Thyroid gland (tissue), 4 donors: ENCODE results near the gene ANXA3. TPM values are rescaled to one million over a fixed set of nuclear protein-coding genes. Genes with fewer than 3 reads are reported as not detected.
A peak's percentile ranks its signal among the peaks of the same experiment; 100 is the strongest.
"Not testable (repeated sequence)": the region's sequence is repeated elsewhere in the genome, so short reads cannot be mapped to it uniquely, and the experiment has no call there.

ENCODE experiments used
- DNase-seq, 2 donors: peaks; one replicate each; pipeline ENCODE4 v3.0.0-alpha.2; 2019
- H3K27ac ChIP-seq, 3 donors: fragments of 200-600 bp; sonication (generic); 1 replicate in 2 of 3; 2 replicates in 1 of 3; pipeline ENCODE4 v1.5.1; 2016 to 2019; ENCODE audit warnings: mild to moderate bottlenecking in 1 of 3, moderate library complexity in 1 of 3
- H3K27me3 ChIP-seq: fragments of 200-600 bp; sonication (generic); one replicate; pipeline ENCODE4 v1.5.1; 2019
- H3K36me3 ChIP-seq, 2 donors: fragments of 200-600 bp; sonication (generic); one replicate each; pipeline ENCODE4 v1.5.1; 2016 to 2019
- H3K4me1 ChIP-seq, 2 donors: fragments of 200-600 bp; sonication (generic); one replicate each; pipeline ENCODE4 v1.5.1; 2017 to 2019
- H3K4me3 ChIP-seq, 3 donors: fragments of 200-600 bp; sonication (generic); replicated peaks in 1 of 3; 1 replicate in 2 of 3; 2 replicates in 1 of 3; pipeline ENCODE4 v1.5.1; 2016; ENCODE audit warnings: mild to moderate bottlenecking in 1 of 3
- H3K9me3 ChIP-seq: fragments of 200-600 bp; sonication (generic); one replicate; pipeline ENCODE4 v1.5.1; 2017
- CTCF ChIP-seq, 6 experiments: fragments of 200-600 bp in 3 of 6; fragments of 450-650 bp in 3 of 6; sonication (generic) in 3 of 6; IDR thresholded peaks; one replicate each; pipeline ENCODE4 v1.5.1; 2016 to 2019; ENCODE audit warnings: antibody characterized with exemption in 6 of 6, mild to moderate bottlenecking in 2 of 6, inconsistent platforms in 1 of 6, moderate library complexity in 1 of 6
- POLR2A ChIP-seq, 2 donors: fragments of 450-650 bp; IDR thresholded peaks; one replicate each; pipeline ENCODE4 v1.6.1; 2017; ENCODE audit warnings: antibody characterized with exemption in 2 of 2, mild to moderate bottlenecking in 2 of 2, moderate library complexity in 1 of 2
- WGBS, 2 donors: methylation state at CpG; one replicate each; pipeline ENCODE4 v1.1.5; 2017; 5-methylcytosine and 5-hydroxymethylcytosine counted together
- intact Hi-C: fragments of 100-400 bp; cut with DNase I; formaldehyde crosslinking; loops from one replicate; pipeline ENCODE4 v1.15.1; 2023
- total RNA-seq, 4 donors: library from RNA; depleted of rRNA; stranded (reverse); fragments of >200 nt; gene quantifications; one replicate each; pipeline ENCODE4 v1.2.3, GENCODE V29; 2016

ANXA3 gene
- total RNA-seq, 4 donors from 2014 or later, result 98.7 to 213 (median 156) TPM

GRCh38 chr4:78545275-78546246 is 6.0 kb upstream of the ANXA3 start:
- 72 to 76% methylated on average over 5 of the region's 5 CpGs for WGBS, 2 donors
- no peaks in the 10 kb centered on the region for H3K27me3 ChIP-seq
- intact Hi-C loops, result no loop called here
- H3K4me3 ChIP-seq, result no peak overlapping the region
- TF ChIP-seq POLR2A (IDR thresholded peaks at IDR 0.05) (no peak), CTCF (IDR thresholded peaks at IDR 0.05) (no peak)
- H3K9me3 ChIP-seq, result no peaks in the 10 kb centered on the region
- DNase-seq, result no peak
- H3K27ac ChIP-seq, result no peak overlapping the region
- H3K4me1 ChIP-seq, result peaks cover 0 to 4% of the 10 kb centered on the region in 2 donors
- H3K36me3 ChIP-seq, result no peaks in the 10 kb centered on the region

- H3K27me3 ChIP-seq, DNase-seq, H3K36me3 ChIP-seq, H3K4me1 ChIP-seq, H3K9me3 ChIP-seq, intact Hi-C loops, H3K4me3 ChIP-seq: not testable (repeated sequence)
- 100% methylated on average over 1 of the region's 28 CpGs; no CpG with 5 or more reads in 1 of the 2 donors for WGBS, 2 donors
- H3K27ac ChIP-seq, result peak overlapping the region in 1 of 3 donors; percentile 64
Measured at GRCh38 chr4:78547899-78548298, 3.7 kb upstream of the ANXA3 start.

- intact Hi-C loops, H3K27me3 ChIP-seq, H3K4me3 ChIP-seq, DNase-seq, H3K36me3 ChIP-seq, H3K9me3 ChIP-seq: not testable (repeated sequence)
- H3K27ac ChIP-seq, result peak overlapping the region in 1 of 3 donors; percentile 47
- H3K4me1 ChIP-seq, result peaks cover 11 to 16% of the 10 kb centered on the region in 2 donors
- 64 to 72% methylated on average over 3 to 4 of the region's 4 CpGs for whole genome bisulfite sequencing, 2 donors
Measured at GRCh38 chr4:78548889-78549288, 2.7 kb upstream of the ANXA3 start.

- Histone ChIP-seq H3K4me1 (peaks cover 12 to 23% of the 10 kb centered on the region in 2 donors), H3K27ac (peak overlapping the region; percentile 99 to 100 (median 100)), H3K4me3 (peak overlapping the region in 2 of 3 donors; percentile 62 to 68)
Measured at GRCh38 chr4:78552389-78553042, 946 bp downstream of the ANXA3 start.

GRCh38 chr4:78553043-78553396 is 1.4 kb downstream of the ANXA3 start:
- Histone ChIP-seq H3K4me1 (peaks cover 12 to 23% of the 10 kb centered on the region in 2 donors), H3K27ac (peak overlapping the region; percentile 99 to 100 (median 100)), H3K9me3 (no peaks in the 10 kb centered on the region), H3K4me3 (no peak overlapping the region), H3K36me3 (no peaks in the 10 kb centered on the region), H3K27me3 (no peaks in the 10 kb centered on the region)
- no peak for TF ChIP-seq CTCF (IDR thresholded peaks at IDR 0.05)
- TF ChIP-seq POLR2A (IDR thresholded peaks at IDR 0.05), result no peak
- intact Hi-C loops, result no loop called here
- DNase-seq, result no peak
- 92 to 94% methylated on average over 3 of the region's 3 CpGs for WGBS, 2 donors

More at GRCh38 chr4:78552389-78553042, 946 bp downstream of the ANXA3 start:
- Histone ChIP-seq H3K36me3 (no peaks in the 10 kb centered on the region), H3K9me3 (no peaks in the 10 kb centered on the region), H3K27me3 (no peaks in the 10 kb centered on the region)
- intact Hi-C loops, result no loop called here
- TF ChIP-seq CTCF (IDR thresholded peaks at IDR 0.05) (no peak), POLR2A (IDR thresholded peaks at IDR 0.05) (peak in 1 of 2 donors; percentile 56)
- WGBS, 2 donors, result 49 to 74% methylated on average over 10 of the region's 10 CpGs
- peak; percentile 62 to 78 for DNase-seq
